ENCODE results near the gene MAGEA9. TPM values are rescaled to one million over a fixed set of nuclear protein-coding genes. Genes with fewer than 3 reads are reported as not detected.

Gene MAGEA9
- total and polyA plus RNA-seq, 2 experiments from 2014 or later = not detected

DNA sequence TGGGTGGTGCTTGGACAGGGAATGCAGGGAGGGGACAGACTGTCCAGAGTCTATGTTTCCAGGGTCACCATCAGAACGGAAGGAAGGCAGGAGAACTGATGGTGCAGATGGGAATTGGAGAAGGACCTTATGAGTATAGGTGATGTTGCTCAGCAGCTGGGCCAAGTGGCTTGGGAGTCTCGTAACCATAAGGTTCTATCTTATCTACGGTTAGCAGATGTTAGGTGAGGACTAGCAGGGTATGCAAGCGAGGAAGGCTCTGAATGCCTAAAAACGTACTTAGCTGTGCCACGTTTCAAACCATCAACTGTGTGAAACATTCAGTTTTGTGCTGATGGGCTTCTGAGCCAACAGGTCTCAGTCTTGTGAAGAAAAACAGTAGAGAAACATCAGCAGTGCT is 22.4 kb downstream of the MAGEA9 start:
- Histone ChIP-seq H3K9me2 (ENCODE audit: insufficient read depth) (no peaks in the 10 kb centered on the region), H4K20me1 (replicated peaks; ENCODE audit: insufficient read depth) (no peaks in the 10 kb centered on the region), H3K4me3 (no peak overlapping the region), H3K27ac (ENCODE audit: low read depth) (no peak overlapping the region), H3K4me1 (ENCODE audit: insufficient read depth) (no peaks in the 10 kb centered on the region), H3F3A (replicated peaks; ENCODE audit: low read depth) (no peaks in the 10 kb centered on the region), H3K4me2 (no peak overlapping the region), H3K27me3 (ENCODE audit: insufficient read depth) (no peaks in the 10 kb centered on the region), H3K79me2 (replicated peaks; ENCODE audit: insufficient read depth) (no peaks in the 10 kb centered on the region), H3K36me3 (ENCODE audit: insufficient read depth) (no peaks in the 10 kb centered on the region), H2AFZ (no peak overlapping the region)
- peaks cover 3% of the 10 kb centered on the region for H3K27me3 Mint-ChIP-seq (ENCODE audit: insufficient read depth, low read depth, poor library complexity)
- no peak for TF ChIP-seq CTCF (conservative IDR thresholded peaks at IDR 0.05; ENCODE audit: low read depth in 2 of 2)
- TF ChIP-seq EZH2phosphoT487 (IDR thresholded peaks at IDR 0.05; ENCODE audit: unreplicated experiment) = no peak
- TF ChIP-seq, protein P1, sequence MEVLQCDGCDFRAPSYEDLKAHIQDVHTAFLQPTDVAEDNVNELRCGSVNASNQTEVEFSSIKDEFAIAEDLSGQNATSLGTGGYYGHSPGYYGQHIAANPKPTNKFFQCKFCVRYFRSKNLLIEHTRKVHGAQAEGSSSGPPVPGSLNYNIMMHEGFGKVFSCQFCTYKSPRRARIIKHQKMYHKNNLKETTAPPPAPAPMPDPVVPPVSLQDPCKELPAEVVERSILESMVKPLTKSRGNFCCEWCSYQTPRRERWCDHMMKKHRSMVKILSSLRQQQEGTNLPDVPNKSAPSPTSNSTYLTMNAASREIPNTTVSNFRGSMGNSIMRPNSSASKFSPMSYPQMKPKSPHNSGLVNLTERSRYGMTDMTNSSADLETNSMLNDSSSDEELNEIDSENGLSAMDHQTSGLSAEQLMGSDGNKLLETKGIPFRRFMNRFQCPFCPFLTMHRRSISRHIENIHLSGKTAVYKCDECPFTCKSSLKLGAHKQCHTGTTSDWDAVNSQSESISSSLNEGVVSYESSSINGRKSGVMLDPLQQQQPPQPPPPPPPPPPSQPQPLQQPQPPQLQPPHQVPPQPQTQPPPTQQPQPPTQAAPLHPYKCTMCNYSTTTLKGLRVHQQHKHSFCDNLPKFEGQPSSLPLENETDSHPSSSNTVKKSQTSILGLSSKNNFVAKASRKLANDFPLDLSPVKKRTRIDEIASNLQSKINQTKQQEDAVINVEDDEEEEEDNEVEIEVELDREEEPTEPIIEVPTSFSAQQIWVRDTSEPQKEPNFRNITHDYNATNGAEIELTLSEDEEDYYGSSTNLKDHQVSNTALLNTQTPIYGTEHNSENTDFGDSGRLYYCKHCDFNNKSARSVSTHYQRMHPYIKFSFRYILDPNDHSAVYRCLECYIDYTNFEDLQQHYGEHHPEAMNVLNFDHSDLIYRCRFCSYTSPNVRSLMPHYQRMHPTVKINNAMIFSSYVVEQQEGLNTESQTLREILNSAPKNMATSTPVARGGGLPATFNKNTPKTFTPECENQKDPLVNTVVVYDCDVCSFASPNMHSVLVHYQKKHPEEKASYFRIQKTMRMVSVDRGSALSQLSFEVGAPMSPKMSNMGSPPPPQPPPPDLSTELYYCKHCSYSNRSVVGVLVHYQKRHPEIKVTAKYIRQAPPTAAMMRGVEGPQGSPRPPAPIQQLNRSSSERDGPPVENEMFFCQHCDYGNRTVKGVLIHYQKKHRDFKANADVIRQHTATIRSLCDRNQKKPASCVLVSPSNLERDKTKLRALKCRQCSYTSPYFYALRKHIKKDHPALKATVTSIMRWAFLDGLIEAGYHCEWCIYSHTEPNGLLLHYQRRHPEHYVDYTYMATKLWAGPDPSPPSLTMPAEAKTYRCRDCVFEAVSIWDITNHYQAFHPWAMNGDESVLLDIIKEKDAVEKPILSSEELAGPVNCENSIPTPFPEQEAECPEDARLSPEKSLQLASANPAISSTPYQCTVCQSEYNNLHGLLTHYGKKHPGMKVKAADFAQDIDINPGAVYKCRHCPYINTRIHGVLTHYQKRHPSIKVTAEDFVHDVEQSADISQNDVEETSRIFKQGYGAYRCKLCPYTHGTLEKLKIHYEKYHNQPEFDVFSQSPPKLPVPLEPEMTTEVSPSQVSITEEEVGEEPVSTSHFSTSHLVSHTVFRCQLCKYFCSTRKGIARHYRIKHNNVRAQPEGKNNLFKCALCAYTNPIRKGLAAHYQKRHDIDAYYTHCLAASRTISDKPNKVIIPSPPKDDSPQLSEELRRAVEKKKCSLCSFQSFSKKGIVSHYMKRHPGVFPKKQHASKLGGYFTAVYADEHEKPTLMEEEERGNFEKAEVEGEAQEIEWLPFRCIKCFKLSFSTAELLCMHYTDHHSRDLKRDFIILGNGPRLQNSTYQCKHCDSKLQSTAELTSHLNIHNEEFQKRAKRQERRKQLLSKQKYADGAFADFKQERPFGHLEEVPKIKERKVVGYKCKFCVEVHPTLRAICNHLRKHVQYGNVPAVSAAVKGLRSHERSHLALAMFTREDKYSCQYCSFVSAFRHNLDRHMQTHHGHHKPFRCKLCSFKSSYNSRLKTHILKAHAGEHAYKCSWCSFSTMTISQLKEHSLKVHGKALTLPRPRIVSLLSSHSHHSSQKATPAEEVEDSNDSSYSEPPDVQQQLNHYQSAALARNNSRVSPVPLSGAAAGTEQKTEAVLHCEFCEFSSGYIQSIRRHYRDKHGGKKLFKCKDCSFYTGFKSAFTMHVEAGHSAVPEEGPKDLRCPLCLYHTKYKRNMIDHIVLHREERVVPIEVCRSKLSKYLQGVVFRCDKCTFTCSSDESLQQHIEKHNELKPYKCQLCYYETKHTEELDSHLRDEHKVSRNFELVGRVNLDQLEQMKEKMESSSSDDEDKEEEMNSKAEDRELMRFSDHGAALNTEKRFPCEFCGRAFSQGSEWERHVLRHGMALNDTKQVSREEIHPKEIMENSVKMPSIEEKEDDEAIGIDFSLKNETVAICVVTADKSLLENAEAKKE (CRISPR knock-in tag; IDR thresholded peaks at IDR 0.05) = no peak
- no peak for TF ChIP-seq POLR2AphosphoS5 (IDR thresholded peaks at IDR 0.05; ENCODE audit: low read depth)
- TF ChIP-seq ZNF331 (CRISPR knock-in tag; IDR thresholded peaks at IDR 0.05; ENCODE audit: low read depth) = no peak
- no peak for TF ChIP-seq ETS1 (IDR thresholded peaks at IDR 0.05)
- TF ChIP-seq STAT1 (IDR thresholded peaks at IDR 0.05; ENCODE audit: unreplicated experiment) = no peak
- no peak for TF ChIP-seq NANOG (IDR thresholded peaks at IDR 0.05; ENCODE audit: borderline replicate concordance)
- no peak for TF ChIP-seq CREB1 (CRISPR knock-in tag; IDR thresholded peaks at IDR 0.05; ENCODE audit: low read depth)
- no peak for TF ChIP-seq ZNF114 (CRISPR knock-in tag; IDR thresholded peaks at IDR 0.05)
- no peak for TF ChIP-seq JUNB (IDR thresholded peaks at IDR 0.05; ENCODE audit: unreplicated experiment)
- no peak for TF ChIP-seq EZH2 (IDR thresholded peaks at IDR 0.05; ENCODE audit: low read depth, unreplicated experiment)
- ATAC-seq (no peak), DNase-seq (ENCODE audit: low spot score) (no peak)
- no peaks in the 10 kb centered on the region for H3K36me3 Mint-ChIP-seq (ENCODE audit: low read depth)
- H3K27ac Mint-ChIP-seq = no peak overlapping the region
- no peaks in the 10 kb centered on the region for H3K9me3 Mint-ChIP-seq
- H3K4me1 Mint-ChIP-seq = peaks cover 24% of the 10 kb centered on the region
- no peak overlapping the region for H3K4me3 Mint-ChIP-seq

Data from GM23338 (cell line).